GM18868 (cell line): ENCODE results near the gene SH3BP1.
A peak's percentile ranks its signal among the peaks of the same experiment; 100 is the strongest.
"Not testable (repeated sequence)": the region's sequence is repeated elsewhere in the genome, so short reads cannot be mapped to it uniquely, and the experiment has no call there.

Experiments
- ATAC-seq: cut with Tn5 transposase; IDR thresholded peaks from one replicate; pipeline ENCODE4 v1.9.1; 2021; ENCODE audit warnings: mild to moderate bottlenecking, moderate library complexity; ENCODE audit not compliant: unreplicated experiment

The SH3BP1 gene

GRCh38 chr22:37639070-37639760 lies at the start of gene SH3BP1:
Gene SH3BP1, plus strand, starts transcription at chr22:37639669. Its CDS starts 119 bp downstream, at chr22:37639788.
- no peak for ATAC-seq

- ATAC-seq, result not testable (repeated sequence)
Measured at GRCh38 chr22:37591081-37591480, 48.4 kb upstream of the SH3BP1 start.

GRCh38 chr22:37591823-37592404 lies 47.6 kb upstream of the SH3BP1 start:
- no peak for ATAC-seq

GRCh38 chr22:37594237-37594636 lies 45.2 kb upstream of the SH3BP1 start:
- ATAC-seq, result no peak

- ATAC-seq, result no peak
Measured at GRCh38 chr22:37599153-37599552, 40.3 kb upstream of the SH3BP1 start.

- no peak for ATAC-seq
Measured at GRCh38 chr22:37601203-37601539, 38.3 kb upstream of the SH3BP1 start.

GRCh38 chr22:37601540-37602442 lies 37.7 kb upstream of the SH3BP1 start:
- ATAC-seq, result no peak

GRCh38 chr22:37602546-37603277 lies 36.8 kb upstream of the SH3BP1 start:
- ATAC-seq, result not testable (repeated sequence)

- ATAC-seq, result no peak
Measured at GRCh38 chr22:37604074-37604473, 35.4 kb upstream of the SH3BP1 start.

- ATAC-seq, result no peak
Measured at GRCh38 chr22:37604875-37605274, 34.6 kb upstream of the SH3BP1 start.

GRCh38 chr22:37607010-37607934 lies 32.2 kb upstream of the SH3BP1 start:
- no peak for ATAC-seq

- ATAC-seq, result no peak
Measured at GRCh38 chr22:37607935-37608476, 31.5 kb upstream of the SH3BP1 start.

GRCh38 chr22:37608477-37609239 lies 30.8 kb upstream of the SH3BP1 start, which contains the start of gene GGA1:
Gene GGA1, plus strand, starts transcription at chr22:37608834. Its CDS starts 27 bp downstream, at chr22:37608861.
- ATAC-seq, result peak; percentile 77

GRCh38 chr22:37609240-37610152 lies 30.0 kb upstream of the SH3BP1 start:
- no peak for ATAC-seq

- ATAC-seq, result not testable (repeated sequence)
Measured at GRCh38 chr22:37610153-37610475, 29.4 kb upstream of the SH3BP1 start.

GRCh38 chr22:37610480-37611129 lies 28.9 kb upstream of the SH3BP1 start:
- no peak for ATAC-seq

- ATAC-seq, result no peak
Measured at GRCh38 chr22:37611207-37611606, 28.3 kb upstream of the SH3BP1 start.
